SJSA1 (cell line): ENCODE measurements around the gene SFI1. TPM values are rescaled to one million over a fixed set of nuclear protein-coding genes. Genes with fewer than 3 reads are reported as not detected.

Experiments used
- DNase-seq, 2 experiments: peaks; one replicate each; pipeline ENCODE4 v3.0.0-alpha.2; 2015 to 2020; ENCODE audit warnings: low spot score in 2 of 2, low read depth in 1 of 2
- H3K27ac ChIP-seq: fragments of 250-450 bp; sonication (Bioruptor Pico); 2 replicates; pipeline ENCODE4 v1.5.1; 2020; ENCODE audit warnings: mild to moderate bottlenecking, moderate library complexity
- H3K27me3 ChIP-seq: fragments of 250-450 bp; sonication (Bioruptor Pico); replicated peaks from 2 replicates; pipeline ENCODE4 v1.5.1; 2020; ENCODE audit warnings: mild to moderate bottlenecking, moderate library complexity
- H3K36me3 ChIP-seq: fragments of 250-450 bp; sonication (Bioruptor Pico); 2 replicates; pipeline ENCODE4 v1.5.1; 2020; ENCODE audit warnings: mild to moderate bottlenecking
- H3K4me1 ChIP-seq: fragments of 250-450 bp; sonication (Bioruptor Pico); replicated peaks from 2 replicates; pipeline ENCODE4 v1.6.1; 2021; ENCODE audit warnings: mild to moderate bottlenecking
- H3K4me3 ChIP-seq: fragments of 250-450 bp; sonication (Bioruptor Pico); 2 replicates; pipeline ENCODE4 v1.5.1; 2020; ENCODE audit warnings: mild to moderate bottlenecking
- H3K9me3 ChIP-seq: fragments of 250-450 bp; sonication (Bioruptor Pico); replicated peaks from 2 replicates; pipeline ENCODE4 v1.5.1; 2020; ENCODE audit warnings: mild to moderate bottlenecking
- total RNA-seq: library from RNA; depleted of rRNA; stranded (reverse); fragments of >200 nt; shearing (Covaris generic); gene quantifications from 2 replicates; pipeline ENCODE4 v1.2.3, GENCODE V29; 2014

Gene SFI1
- total RNA-seq, 1 experiment from 2014 or later = 8.5 TPM

- Histone ChIP-seq H3K27me3 (no peaks in the 10 kb centered on the region), H3K36me3 (peaks cover 4% of the 10 kb centered on the region), H3K9me3 (no peaks in the 10 kb centered on the region), H3K27ac (no peak overlapping the region), H3K4me3 (no peak overlapping the region), H3K4me1 (no peaks in the 10 kb centered on the region; the same call in 1 of the 2 replicates)
- DNase-seq = no peak
Observed at GRCh38 chr22:31637891-31638618, 141.7 kb downstream of the SFI1 start.

DNA sequence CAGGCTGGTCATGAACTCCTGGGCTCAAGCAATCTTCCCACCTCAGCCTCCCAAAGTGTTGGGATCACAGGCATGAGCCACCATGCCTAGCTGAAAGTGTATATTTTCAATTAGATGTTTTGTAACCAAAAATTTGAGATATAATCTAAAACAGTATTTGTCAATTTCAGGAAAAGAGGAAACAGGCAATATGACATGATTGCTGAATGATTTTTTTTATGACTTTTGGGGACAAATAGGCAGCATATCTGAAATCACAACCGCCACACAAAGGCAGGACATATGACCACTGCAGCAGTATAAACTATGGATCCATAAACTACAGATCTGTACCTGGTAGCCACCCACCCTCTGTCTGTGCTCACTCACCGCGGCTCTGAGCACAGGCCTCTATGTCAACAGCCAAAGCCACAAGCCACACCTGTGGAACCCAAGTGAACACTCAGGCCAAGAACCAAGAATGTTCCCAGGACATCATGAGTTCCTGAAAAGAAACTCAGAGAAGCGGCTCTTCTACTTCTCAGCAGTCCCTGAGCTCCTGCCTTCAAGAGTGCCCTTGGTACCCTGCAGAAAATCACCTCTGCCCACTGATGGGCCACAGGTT is 143.2 kb downstream of the SFI1 start:
- Histone ChIP-seq H3K36me3 (peaks cover 7% of the 10 kb centered on the region), H3K27me3 (no peaks in the 10 kb centered on the region), H3K27ac (no peak overlapping the region), H3K4me3 (no peak overlapping the region), H3K9me3 (no peaks in the 10 kb centered on the region), H3K4me1 (no peaks in the 10 kb centered on the region)
- DNase-seq = no peak

- H3K27ac ChIP-seq = peak overlapping the region; percentile 98
- H3K4me3 ChIP-seq = no peak overlapping the region
- DNase-seq = peak; percentile 88 to 93
- H3K27me3 ChIP-seq = no peaks in the 10 kb centered on the region
- H3K36me3 ChIP-seq = peaks cover 34% of the 10 kb centered on the region
- no peaks in the 10 kb centered on the region for H3K9me3 ChIP-seq
- peaks cover 48% of the 10 kb centered on the region for H3K4me1 ChIP-seq
Observed at GRCh38 chr22:31646186-31647019, 150.1 kb downstream of the SFI1 start.

- H3K4me1 ChIP-seq = peaks cover 49% of the 10 kb centered on the region
- DNase-seq = peak in 1 of 2 experiments; percentile 28
Observed at GRCh38 chr22:31647066-31647465, 150.7 kb downstream of the SFI1 start.

DNA sequence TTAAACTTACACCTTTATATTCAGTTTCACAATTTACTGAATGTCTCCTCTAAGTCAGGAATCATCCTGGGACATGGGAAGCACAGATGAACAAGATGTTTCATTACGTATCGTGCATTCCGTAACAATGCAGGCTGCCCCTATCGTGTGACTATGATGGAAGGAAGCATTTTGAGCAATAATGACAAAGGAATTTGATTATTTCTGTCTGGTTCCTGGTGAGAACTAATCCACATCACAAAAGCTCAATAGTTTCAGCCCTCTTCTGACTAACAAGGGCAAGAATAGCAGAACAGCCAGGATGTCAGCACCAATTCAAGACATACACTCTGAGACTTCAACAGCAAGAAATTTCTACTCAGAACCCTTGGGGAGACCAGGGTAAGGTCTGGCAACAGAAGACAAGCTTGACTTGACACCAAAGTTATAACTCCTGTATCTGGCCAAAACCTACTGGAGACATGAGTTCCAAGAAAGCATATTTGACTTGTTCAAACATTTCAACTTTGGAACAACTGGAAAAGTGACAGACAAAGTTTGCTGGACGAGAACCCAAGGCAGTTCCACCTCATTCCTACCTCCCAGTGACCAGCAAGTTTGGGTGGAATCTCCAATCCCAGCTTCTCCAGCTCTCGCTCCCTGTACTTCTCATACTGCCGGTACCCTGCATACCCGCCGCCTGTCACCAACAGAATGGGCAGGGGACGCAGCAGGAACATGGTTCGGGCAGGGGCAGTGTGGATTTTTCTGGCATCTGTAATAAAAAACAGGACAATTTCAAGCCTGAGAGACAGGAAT is 151.4 kb downstream of the SFI1 start:
- H3K36me3 ChIP-seq = peaks cover 34% of the 10 kb centered on the region
- peak overlapping the region; percentile 98 for H3K27ac ChIP-seq
- DNase-seq = peak in 1 of 2 experiments; percentile 41
- H3K4me1 ChIP-seq = peaks cover 49% of the 10 kb centered on the region
- H3K4me3 ChIP-seq = no peak overlapping the region
- no peaks in the 10 kb centered on the region for H3K27me3 ChIP-seq
- H3K9me3 ChIP-seq = no peaks in the 10 kb centered on the region

More at GRCh38 chr22:31647066-31647465, 150.7 kb downstream of the SFI1 start:
- Histone ChIP-seq H3K4me3 (no peak overlapping the region), H3K27me3 (no peaks in the 10 kb centered on the region), H3K36me3 (peaks cover 34% of the 10 kb centered on the region), H3K9me3 (no peaks in the 10 kb centered on the region), H3K27ac (peak overlapping the region; percentile 98)

DNA sequence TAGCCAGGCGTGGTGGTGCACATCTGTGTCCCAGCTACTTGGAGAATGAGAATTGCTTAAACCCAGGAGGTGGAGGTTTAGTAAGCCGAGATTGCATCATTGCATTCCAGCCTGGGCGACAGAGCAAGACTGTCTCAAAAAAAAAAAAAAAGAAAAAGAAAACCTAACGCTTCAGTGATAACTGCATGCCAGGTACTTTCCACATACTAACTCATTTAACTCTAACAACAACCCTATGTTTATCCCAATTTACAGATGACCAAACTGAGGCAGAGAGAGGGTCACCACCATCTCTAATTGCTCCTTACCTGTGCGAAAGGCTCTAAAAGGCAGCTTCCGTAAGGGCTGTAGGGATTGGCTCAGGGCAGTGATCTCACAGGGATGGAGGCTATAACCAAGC is 154.1 kb downstream of the SFI1 start:
- Histone ChIP-seq H3K27ac (no peak overlapping the region), H3K4me3 (no peak overlapping the region), H3K27me3 (no peaks in the 10 kb centered on the region), H3K9me3 (no peaks in the 10 kb centered on the region), H3K36me3 (peaks cover 25% of the 10 kb centered on the region), H3K4me1 (peaks cover 45% of the 10 kb centered on the region)
- DNase-seq = peak in 1 of 2 experiments; percentile 27

DNA sequence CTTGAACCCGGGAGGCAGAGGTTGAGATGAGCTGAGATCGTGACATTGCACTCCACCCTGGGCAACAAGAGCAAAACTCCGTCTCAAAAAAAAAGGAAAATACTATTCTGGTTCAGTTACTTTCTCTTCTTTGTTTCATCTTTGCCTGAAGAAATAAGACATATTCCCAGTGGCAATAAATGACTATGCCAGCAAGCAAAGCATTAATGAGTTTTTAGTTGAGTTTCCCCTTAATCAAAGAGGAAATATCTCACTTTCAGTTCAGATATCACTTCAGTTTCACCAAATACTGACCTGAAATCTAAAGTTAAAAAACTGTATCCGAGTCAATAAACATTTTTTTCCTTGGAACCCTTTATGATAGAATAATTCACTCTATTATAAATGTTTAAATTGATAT is 155.3 kb downstream of the SFI1 start:
- Histone ChIP-seq H3K4me3 (no peak overlapping the region), H3K9me3 (no peaks in the 10 kb centered on the region), H3K36me3 (peaks cover 25% of the 10 kb centered on the region), H3K27ac (no peak overlapping the region), H3K27me3 (no peaks in the 10 kb centered on the region), H3K4me1 (peaks cover 33% of the 10 kb centered on the region)
- no peak for DNase-seq

- no peaks in the 10 kb centered on the region for H3K9me3 ChIP-seq
- no peak for DNase-seq
- peaks cover 28% of the 10 kb centered on the region for H3K4me1 ChIP-seq
- H3K27me3 ChIP-seq = no peaks in the 10 kb centered on the region
- no peak overlapping the region for H3K27ac ChIP-seq
- H3K4me3 ChIP-seq = no peak overlapping the region
- H3K36me3 ChIP-seq = peaks cover 22% of the 10 kb centered on the region
Observed at GRCh38 chr22:31652088-31652487, 155.8 kb downstream of the SFI1 start.

DNA sequence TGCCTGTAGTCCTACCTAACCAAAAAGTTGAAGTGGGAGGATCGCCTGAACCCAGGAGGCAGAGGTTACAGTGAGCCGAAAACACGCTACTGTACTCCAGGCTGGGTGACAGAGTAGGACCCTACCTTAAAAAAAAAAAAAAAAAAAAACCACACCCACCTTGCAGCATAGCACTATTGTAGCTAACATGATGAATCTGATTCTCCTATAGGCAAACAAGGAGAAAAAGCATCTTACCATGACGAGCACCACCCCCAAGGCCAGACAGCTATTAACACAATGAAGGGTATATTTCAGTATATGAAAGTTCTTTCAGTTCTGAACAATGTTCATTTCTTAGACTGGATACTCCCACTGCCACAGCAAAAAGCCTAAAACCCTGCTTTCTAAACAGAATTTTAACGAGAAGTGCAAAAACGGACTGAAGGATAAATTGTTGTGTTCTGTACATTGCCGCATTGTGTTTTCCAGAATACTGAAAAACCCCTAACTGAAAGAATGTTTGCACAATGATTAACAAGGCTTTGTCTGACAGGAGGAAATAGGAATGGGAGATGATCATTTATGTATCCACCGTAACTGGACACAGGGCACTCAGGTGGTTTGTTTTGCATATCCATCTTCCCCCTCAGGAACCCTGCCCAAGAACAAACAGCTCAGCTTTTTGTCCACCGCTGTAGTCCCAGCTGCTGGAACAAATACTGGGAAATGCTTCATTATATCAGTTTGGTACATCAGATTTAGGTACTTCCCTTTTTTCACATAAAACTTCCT is 156.8 kb downstream of the SFI1 start:
- no peak for DNase-seq
- no peaks in the 10 kb centered on the region for H3K9me3 ChIP-seq
- H3K4me1 ChIP-seq = peaks cover 18% of the 10 kb centered on the region
- no peaks in the 10 kb centered on the region for H3K27me3 ChIP-seq
- no peak overlapping the region for H3K4me3 ChIP-seq
- peaks cover 12% of the 10 kb centered on the region for H3K36me3 ChIP-seq
- no peak overlapping the region for H3K27ac ChIP-seq

DNA sequence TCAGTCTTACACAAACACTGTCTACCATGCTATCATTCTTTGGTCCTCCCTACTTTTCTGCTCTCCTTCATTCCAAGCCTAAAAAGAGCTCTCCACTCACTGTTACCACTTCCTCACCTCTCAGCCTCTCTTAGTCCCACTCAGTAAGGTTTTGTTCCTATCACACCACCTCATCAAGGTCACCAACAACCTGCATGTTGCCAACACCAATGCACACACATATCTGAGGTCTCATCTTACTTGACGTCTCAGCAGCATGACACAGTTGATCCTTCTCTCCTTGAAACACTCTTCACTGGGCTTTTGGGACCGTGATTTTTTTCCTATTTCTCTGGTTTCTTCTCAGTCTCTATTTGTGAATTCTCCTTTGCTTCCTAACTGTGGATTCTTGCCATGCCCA is 157.6 kb downstream of the SFI1 start:
- H3K27me3 ChIP-seq = no peaks in the 10 kb centered on the region
- H3K36me3 ChIP-seq = peaks cover 9% of the 10 kb centered on the region
- H3K4me3 ChIP-seq = no peak overlapping the region
- no peaks in the 10 kb centered on the region for H3K9me3 ChIP-seq
- no peak for DNase-seq
- no peak overlapping the region for H3K27ac ChIP-seq
- peaks cover 17% of the 10 kb centered on the region for H3K4me1 ChIP-seq

DNA sequence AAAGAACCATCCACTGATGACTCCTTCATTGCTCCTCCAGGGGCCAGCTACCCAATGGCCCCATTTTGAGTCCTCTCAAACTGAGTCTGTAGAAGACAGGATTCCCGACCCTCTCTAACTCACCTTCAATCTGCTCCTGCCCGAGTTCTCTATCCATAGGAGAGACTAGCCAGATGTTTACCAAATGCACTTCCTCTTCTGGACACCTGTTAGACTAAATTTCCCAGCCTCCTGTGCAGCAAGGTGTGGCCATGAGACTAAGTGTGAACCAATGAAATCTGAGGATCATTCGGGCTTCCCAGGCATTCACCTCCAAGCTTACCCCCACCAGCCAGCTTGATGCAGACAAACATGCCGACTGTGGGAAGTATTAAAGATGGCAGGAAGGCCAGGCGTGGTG is 158.1 kb downstream of the SFI1 start:
- DNase-seq = no peak
- Histone ChIP-seq H3K36me3 (peaks cover 7% of the 10 kb centered on the region; the same call in 1 of the 2 replicates), H3K27me3 (no peaks in the 10 kb centered on the region), H3K4me3 (no peak overlapping the region), H3K9me3 (no peaks in the 10 kb centered on the region), H3K4me1 (peaks cover 17% of the 10 kb centered on the region), H3K27ac (no peak overlapping the region)

DNA sequence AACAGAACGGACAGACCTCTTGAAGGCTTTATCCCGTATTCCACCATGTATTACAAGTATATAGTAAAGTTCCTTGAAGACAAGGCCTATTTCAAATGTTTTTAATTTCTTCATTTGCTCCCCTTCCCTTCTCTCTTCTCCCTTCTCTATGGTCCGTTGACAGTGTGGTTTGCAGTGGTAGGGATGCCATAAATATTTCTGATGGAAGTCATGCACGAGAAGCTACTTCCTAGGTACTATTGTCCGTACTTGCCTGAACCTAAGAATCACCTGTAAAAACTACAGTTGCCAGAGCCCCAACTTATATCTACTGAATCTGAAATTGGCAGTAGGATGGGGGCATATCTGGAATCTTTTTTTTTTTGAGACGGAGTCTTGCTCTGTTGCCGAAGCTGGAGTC is 162.9 kb downstream of the SFI1 start:
- Histone ChIP-seq H3K27ac (no peak overlapping the region; the same call in 1 of the 2 replicates), H3K4me1 (peaks cover 16% of the 10 kb centered on the region), H3K36me3 (no peaks in the 10 kb centered on the region), H3K4me3 (no peak overlapping the region), H3K9me3 (no peaks in the 10 kb centered on the region), H3K27me3 (no peaks in the 10 kb centered on the region)
- no peak for DNase-seq
